Panc1 (cell line): ENCODE results near the gene IP6K2. TPM values are rescaled to one million over a fixed set of nuclear protein-coding genes. Genes with fewer than 3 reads are reported as not detected.
"Not testable (repeated sequence)": the region's sequence is repeated elsewhere in the genome, so short reads cannot be mapped to it uniquely, and the experiment has no call there.

Experiments
- ATAC-seq: fragments of 200-7000 bp; cut with Tn5 transposase; 2 replicates; pipeline ENCODE4 v1.9.1; 2020; ENCODE audit warnings: mild to moderate bottlenecking, moderate library complexity
- BruUV-seq: library from RNA; stranded (reverse); fragments of 400-500 nt; replicated peaks from 2 replicates; lab custom pipeline; 2021; lab: Mats Ljungman, UMichigan
- CTCF ChIA-PET: fragments of 300-600 bp; sonication (Branson Sonifier 250); formaldehyde crosslinking; loops from one replicate; lab custom pipeline; 2022; ENCODE audit warnings: antibody characterized with exemption; lab: Charles Lee
- POLR2A ChIA-PET: fragments of 300-600 bp; sonication (Branson Sonifier 250); formaldehyde crosslinking; loops from one replicate; lab custom pipeline; 2022; ENCODE audit warnings: antibody characterized with exemption; lab: Charles Lee
- DNase-seq: peaks from one replicate; pipeline ENCODE4 v3.0.0-alpha.2; 2010; ENCODE audit warnings: low read depth, low spot score
- H3K27ac ChIP-seq: 2 replicates; pipeline ENCODE4 v1.5.1; 2011; ENCODE audit warnings: mild to moderate bottlenecking, low read length, inconsistent platforms
- H3K27me3 ChIP-seq: fragments of 200-500 bp; sonication (Bioruptor generic); 2 replicates; pipeline ENCODE4 v1.6.0; 2014; ENCODE audit warnings: low read length, inconsistent platforms; ENCODE audit not compliant: control insufficient read depth, insufficient read depth
- H3K36me3 ChIP-seq: fragments of 200-500 bp; sonication (Bioruptor generic); 2 replicates; pipeline ENCODE4 v1.5.1; 2014; ENCODE audit warnings: inconsistent platforms, mild to moderate bottlenecking, low read length, moderate library complexity; ENCODE audit not compliant: control insufficient read depth, insufficient read depth
- H3K4me1 ChIP-seq: 2 replicates; pipeline ENCODE4 v1.5.1; 2011; ENCODE audit warnings: inconsistent platforms, mild to moderate bottlenecking, low read length, moderate library complexity; ENCODE audit not compliant: control insufficient read depth, insufficient read depth
- H3K4me3 ChIP-seq, 2 experiments: 2 replicates each; pipeline ENCODE4 v1.5.1; 2011 to 2012; ENCODE audit warnings: low read depth in 2 of 2, low read length in 2 of 2, mild to moderate bottlenecking in 2 of 2, inconsistent platforms in 1 of 2, moderate library complexity in 1 of 2
- H3K9me3 ChIP-seq: fragments of 200-500 bp; sonication (Bioruptor generic); 2 replicates; pipeline ENCODE4 v1.5.1; 2014; ENCODE audit warnings: low read depth, mild to moderate bottlenecking, inconsistent platforms, low read length, moderate library complexity; ENCODE audit not compliant: control insufficient read depth, insufficient read depth
- CTCF ChIP-seq: fragments of 450-650 bp; IDR thresholded peaks from 2 replicates; pipeline ENCODE4 v1.5.1; 2017; ENCODE audit warnings: mild to moderate bottlenecking
- POLR2AphosphoS5 ChIP-seq: IDR thresholded peaks from 2 replicates; pipeline ENCODE4 v1.6.1; 2012; ENCODE audit warnings: mild to moderate bottlenecking, low read depth, low read length, moderate library complexity
- REST ChIP-seq, 2 experiments: IDR thresholded peaks; 2 replicates each; pipeline ENCODE4 v1.6.1; 2011 to 2012; ENCODE audit warnings: low read depth in 2 of 2, control low read depth in 1 of 2, low read length in 1 of 2, mild to moderate bottlenecking in 1 of 2, moderate library complexity in 1 of 2; ENCODE audit not compliant: insufficient read depth in 1 of 2
- SIN3A ChIP-seq: IDR thresholded peaks from 2 replicates; pipeline ENCODE4 v1.6.1; 2012; ENCODE audit warnings: low read depth, mild to moderate bottlenecking, low read length, moderate library complexity, borderline replicate concordance; ENCODE audit not compliant: insufficient read depth
- TCF7L2 ChIP-seq: IDR thresholded peaks from 2 replicates; pipeline ENCODE4 v1.6.1; 2011; ENCODE audit warnings: mild to moderate bottlenecking, low read depth, low read length, inconsistent platforms
- in situ Hi-C: cut with HindIII; loops from 2 replicates; pipeline ENCODE4 v1.10.0; 2016; ENCODE audit warnings: low sequenced_read_pairs, low pct_unique_long_range_greater_than_20kb
- intact Hi-C: fragments of 100-400 bp; cut with micrococcal nuclease; formaldehyde crosslinking; loops from one replicate; pipeline ENCODE4 v1.10.0; 2022; ENCODE audit not compliant: unreplicated experiment
- total RNA-seq: library from RNA; stranded (reverse); gene quantifications from one replicate; pipeline ENCODE4 v1.2.1, GENCODE V29; 2021; ENCODE audit not compliant: unreplicated experiment

Gene IP6K2
- total RNA-seq, 1 experiment from 2014 or later: 50.2 TPM

- Histone ChIP-seq H3K36me3 (no peaks in the 10 kb centered on the region), H3K27ac (no peak overlapping the region), H3K9me3 (no peaks in the 10 kb centered on the region), H3K27me3 (no peaks in the 10 kb centered on the region), H3K4me3 (no peak overlapping the region), H3K4me1 (no peaks in the 10 kb centered on the region)
- in situ Hi-C loops (no loop called here), intact Hi-C loops (no loop called here)
- ChIA-PET CTCF (interaction anchor here (0.6 kb wide), 2 partner anchors 79 to 83 kb away, joined by 3 read pairs; no protein-coding TSS in a partner anchor), POLR2A (interaction anchor here (0.6 kb wide), 1 partner anchor 9 kb away, joined by 3 read pairs; no protein-coding TSS in a partner anchor)
- DNase-seq (no peak), ATAC-seq (no peak)
- TF ChIP-seq SIN3A: no peak
- TF ChIP-seq TCF7L2: no peak
- no peak for TF ChIP-seq POLR2AphosphoS5
- TF ChIP-seq CTCF: no peak
- TF ChIP-seq REST (IDR thresholded peaks at IDR 0.05; ENCODE audit: insufficient read depth in 1 of 2, low read depth in 2 of 2, low read length in 1 of 2): no peak
- no TSS peak for BruUV-seq
Observed at GRCh38 chr3:48765376-48765775, 48.4 kb upstream of the IP6K2 start.

- TF ChIP-seq REST (IDR thresholded peaks at IDR 0.05; ENCODE audit: insufficient read depth in 1 of 2, low read depth in 2 of 2, low read length in 1 of 2) (no peak), SIN3A (no peak), POLR2AphosphoS5 (no peak), TCF7L2 (no peak)
- POLR2A ChIA-PET: no interaction called here
Observed at GRCh38 chr3:48762816-48763215, 45.8 kb upstream of the IP6K2 start.

GRCh38 chr3:48759991-48760540 lies 43.0 kb upstream of the IP6K2 start:
- H3K27me3 ChIP-seq, ATAC-seq, H3K4me1 ChIP-seq, H3K27ac ChIP-seq, intact Hi-C loops, H3K36me3 ChIP-seq, DNase-seq, H3K4me3 ChIP-seq, BruUV-seq, H3K9me3 ChIP-seq, in situ Hi-C loops, CTCF ChIA-PET: not testable (repeated sequence)
- POLR2A ChIA-PET: interaction anchor here (0.6 kb wide), 1 partner anchor 49 kb away, joined by 4 read pairs; no protein-coding TSS in a partner anchor

More at GRCh38 chr3:48762816-48763215, 45.8 kb upstream of the IP6K2 start:
- H3K27ac ChIP-seq: no peak overlapping the region
- H3K4me3 ChIP-seq: no peak overlapping the region
- intact Hi-C loops: no loop called here
- in situ Hi-C loops: no loop called here
- CTCF ChIA-PET: no interaction called here
- H3K4me1 ChIP-seq: no peaks in the 10 kb centered on the region
- ATAC-seq (no peak), DNase-seq (no peak)
- H3K9me3 ChIP-seq: no peaks in the 10 kb centered on the region
- H3K27me3 ChIP-seq: no peaks in the 10 kb centered on the region
- no TSS peak for BruUV-seq
- no peaks in the 10 kb centered on the region for H3K36me3 ChIP-seq

GRCh38 chr3:48759531-48759930 lies 42.5 kb upstream of the IP6K2 start:
- POLR2A ChIA-PET, intact Hi-C loops, H3K9me3 ChIP-seq, H3K27ac ChIP-seq, CTCF ChIA-PET, in situ Hi-C loops, H3K27me3 ChIP-seq, ATAC-seq, H3K4me3 ChIP-seq, DNase-seq, H3K4me1 ChIP-seq, BruUV-seq, H3K36me3 ChIP-seq: not testable (repeated sequence)
